Measurements from ENCODE around the gene AQR.

AQR gene

DNA sequence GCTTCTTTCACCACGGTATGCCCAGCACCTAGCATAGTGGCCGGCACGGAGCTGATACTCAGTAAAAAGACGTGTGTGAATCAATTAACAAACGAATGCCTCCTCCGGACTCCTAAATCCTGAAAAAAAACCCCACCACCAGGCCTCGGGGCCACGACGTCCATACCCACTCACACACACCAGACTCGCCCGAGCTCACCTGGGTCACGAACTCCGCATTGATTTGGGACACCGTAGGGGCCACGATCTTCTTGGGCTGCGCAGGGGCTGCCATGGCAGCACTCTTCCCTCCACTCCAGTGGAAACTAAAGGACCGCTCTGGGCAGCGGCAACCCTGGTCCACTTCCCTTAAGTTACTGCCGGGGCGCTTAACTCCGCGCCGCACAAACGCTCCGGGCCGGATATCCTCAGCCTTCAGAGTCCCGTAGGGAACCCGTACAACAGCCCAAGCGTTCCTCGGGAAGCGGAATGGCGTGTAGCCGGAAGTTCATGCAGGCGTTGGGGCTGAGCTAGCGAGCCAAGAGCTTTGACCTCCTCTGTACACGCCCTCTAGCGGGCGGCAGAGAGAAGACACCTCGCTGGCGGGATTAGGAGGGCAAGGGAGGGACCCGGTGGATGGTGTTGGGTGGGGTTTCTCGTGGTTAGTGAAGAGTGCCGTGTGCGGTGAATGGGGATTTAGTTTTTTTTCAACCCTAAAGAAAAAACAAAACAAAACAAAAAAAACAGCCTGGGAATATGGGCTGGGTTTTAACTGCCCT is at the start of gene AQR:
Gene AQR, minus strand, starts transcription at position 403 of the 758 bp plus-strand sequence. Its CDS starts 129 bp downstream, at position 274.
- H3K4me3 ChIP-seq (ENCODE audit: low read depth, low read length) = peak within 1 kb of the TSS; percentile 83

DNA sequence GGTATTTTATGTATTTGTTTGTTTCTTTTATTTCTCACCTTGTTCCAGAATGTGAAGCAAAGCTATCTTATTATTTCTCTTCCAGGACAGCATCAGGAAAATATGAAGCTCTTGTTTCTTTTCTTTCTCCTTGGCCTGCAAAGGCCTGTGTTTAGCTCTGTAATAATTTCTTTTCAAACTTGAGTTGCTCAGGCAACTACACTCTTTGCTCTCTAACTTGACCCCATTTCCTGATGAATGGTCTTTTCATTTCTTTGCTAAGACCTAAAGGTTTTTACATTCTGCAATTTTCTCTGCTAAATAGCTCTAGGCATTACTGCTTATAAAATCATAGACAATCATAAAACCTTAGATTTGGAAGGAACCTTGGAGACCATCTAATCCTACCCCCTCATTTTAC is 44.7 kb upstream of the AQR start:
- H3K4me3 ChIP-seq (ENCODE audit: low read depth, low read length) = no peak overlapping the region

GRCh38 chr15:35013370-35013769 is 43.8 kb upstream of the AQR start:
- H3K4me3 ChIP-seq (ENCODE audit: low read depth, low read length) = no peak overlapping the region

- no peak overlapping the region for H3K4me3 ChIP-seq (ENCODE audit: low read depth, low read length)
Measured at GRCh38 chr15:35007397-35007796, 37.9 kb upstream of the AQR start.

GRCh38 chr15:35005933-35006332 is 36.4 kb upstream of the AQR start:
- H3K4me3 ChIP-seq (ENCODE audit: low read depth, low read length) = no peak overlapping the region

DNA sequence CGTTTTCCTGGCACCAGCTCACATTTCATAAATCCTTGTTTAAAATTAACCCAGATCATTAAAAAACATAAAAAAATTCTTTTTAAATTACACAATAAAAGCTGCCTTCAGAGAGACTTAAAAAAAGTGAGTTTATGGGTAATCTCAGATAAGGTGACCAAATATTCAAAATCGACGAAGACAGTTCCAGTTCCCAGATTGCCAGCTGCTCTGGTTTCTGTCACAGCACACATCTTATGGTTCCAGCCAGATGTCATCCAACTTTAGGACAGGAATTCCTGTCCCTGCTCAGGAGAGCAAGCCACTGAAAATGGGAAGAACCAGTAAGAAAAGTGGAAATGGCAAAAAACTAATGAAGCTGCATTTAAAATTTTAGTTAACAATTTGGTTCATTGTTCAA is 34.4 kb upstream of the AQR start:
- H3K4me3 ChIP-seq (ENCODE audit: low read depth, low read length) = no peak overlapping the region

DNA sequence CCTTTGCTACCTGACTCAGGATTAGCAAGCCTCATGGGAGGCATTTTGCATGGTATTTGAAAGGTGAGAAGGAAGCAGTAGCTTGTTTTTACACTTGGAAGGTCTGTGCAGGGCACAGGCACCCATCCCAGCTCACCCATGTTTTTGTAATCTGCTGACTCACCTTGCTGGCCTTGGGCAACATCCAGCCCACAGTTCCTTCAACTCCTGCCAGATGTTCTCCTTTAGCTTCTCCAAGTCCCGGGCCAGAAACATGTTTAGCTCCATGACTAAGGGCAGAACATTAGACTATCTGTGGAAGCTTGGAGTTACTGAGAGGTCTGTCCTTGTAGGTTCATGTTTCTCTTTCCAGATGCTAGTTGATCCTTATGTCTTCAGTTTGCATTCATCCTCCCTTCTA is 31.0 kb upstream of the AQR start:
- no peak overlapping the region for H3K4me3 ChIP-seq (ENCODE audit: low read depth, low read length)

DNA sequence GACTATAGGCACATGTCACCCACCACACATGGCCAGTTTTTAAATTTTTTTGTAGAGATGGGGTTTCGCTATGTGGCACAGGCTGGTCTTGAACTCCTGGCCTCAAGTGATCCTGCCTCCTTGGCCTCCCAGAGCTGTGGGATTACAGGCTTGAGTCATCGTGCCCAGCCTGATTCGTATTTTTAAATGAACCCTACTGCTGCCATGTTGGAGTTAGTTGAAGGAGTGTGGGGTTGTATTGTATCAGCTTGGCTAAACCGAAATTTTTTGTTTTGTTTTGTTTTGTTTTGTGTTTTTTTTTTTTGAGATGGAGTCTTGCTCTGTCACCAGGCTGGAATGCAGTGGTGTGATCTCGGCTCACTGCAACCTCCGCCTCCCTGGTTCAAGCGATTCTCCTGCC is 30.4 kb upstream of the AQR start:
- no peak overlapping the region for H3K4me3 ChIP-seq (ENCODE audit: low read depth, low read length)

DNA sequence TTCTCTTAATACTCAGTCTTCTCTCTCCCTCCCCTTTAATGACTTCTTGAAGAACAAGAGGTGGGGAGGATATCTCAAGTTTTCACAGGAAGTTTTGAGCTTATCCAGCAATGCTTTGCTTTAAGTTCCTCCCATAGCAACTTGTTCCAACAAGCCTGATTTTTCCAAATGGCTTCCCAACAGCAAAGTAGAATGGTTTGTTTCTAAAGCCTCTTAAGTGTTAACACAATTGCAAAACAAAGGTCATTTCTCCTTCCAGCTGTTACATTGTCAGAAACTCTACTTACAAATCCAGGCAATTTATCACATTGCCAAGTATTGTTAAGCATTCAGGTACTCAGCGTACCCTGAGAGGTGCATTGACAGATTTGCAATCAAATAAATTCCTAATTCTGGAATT is 25.4 kb upstream of the AQR start:
- H3K4me3 ChIP-seq (ENCODE audit: low read depth, low read length) = no peak overlapping the region

DNA sequence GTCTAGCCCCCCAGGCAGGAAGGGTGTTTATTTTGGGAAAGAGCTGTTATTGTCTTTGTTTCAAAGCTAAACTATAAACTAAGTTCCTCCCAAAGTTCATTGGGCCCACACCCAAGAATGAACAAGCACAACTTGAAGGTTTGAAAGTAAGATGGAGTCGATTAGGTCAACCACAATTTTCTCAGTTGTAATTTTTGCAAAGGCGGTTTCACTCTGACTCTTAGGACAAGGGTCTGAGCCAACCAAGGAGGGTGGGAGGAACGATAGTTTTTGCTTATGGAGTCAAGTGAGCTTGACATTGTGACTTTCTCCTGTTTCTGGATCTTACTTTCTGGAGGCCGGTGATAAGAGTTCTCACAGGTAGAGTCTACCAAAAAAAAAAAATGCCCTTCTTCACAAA is 24.3 kb upstream of the AQR start:
- H3K4me3 ChIP-seq (ENCODE audit: low read depth, low read length) = no peak overlapping the region

- no peak overlapping the region for H3K4me3 ChIP-seq (ENCODE audit: low read depth, low read length)
Measured at GRCh38 chr15:34993412-34993811, 23.9 kb upstream of the AQR start.

DNA sequence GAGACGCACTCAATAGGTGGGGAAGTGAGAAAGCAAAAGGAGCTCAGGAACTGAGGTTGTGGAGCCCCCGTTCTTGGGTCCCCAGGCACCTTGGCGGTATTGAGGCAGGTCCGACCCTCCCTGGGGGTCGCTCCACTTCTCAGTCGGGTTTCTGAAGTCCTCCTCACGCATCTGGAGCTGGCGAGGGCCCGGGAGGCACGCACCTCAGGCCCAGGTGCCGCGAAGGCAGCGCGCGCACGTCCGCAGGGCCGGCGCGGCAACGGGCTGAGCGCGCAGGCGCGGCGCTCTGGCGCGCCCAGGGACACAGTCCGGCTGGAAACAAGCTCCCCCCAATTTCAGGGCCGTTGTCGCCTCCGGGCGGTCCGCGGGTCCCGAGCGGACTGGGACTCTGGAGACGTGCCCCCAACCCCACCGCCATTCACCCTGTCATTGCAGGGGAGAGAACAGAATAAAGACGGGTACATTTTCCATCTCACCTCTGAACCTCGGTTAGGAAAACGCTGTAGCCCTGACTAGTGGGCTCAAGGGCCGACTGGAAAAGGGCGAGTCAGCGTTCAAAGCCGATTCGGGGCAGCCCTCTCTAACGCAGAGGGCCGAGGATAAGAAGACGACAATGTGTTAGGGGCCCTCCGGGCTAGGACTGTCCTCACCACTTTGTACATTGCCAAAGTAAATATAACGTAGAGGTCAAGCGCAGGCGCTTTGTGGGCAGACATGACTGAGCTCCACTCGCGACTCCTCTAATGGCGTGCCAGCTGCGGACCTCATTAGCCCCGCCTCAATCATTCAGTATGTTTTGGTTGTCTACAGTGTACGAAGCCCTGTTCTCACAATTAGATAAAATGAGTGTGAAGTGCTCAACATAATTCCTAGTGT is 18.7 kb upstream of the AQR start, which contains the start of gene ZNF770:
Gene ZNF770, minus strand, starts transcription at position 261 of the 876 bp plus-strand sequence. CDS start 4,853 bp downstream, outside the sequence.
- H3K4me3 ChIP-seq (ENCODE audit: low read depth, low read length) = peak within 1 kb of the TSS; percentile 99

DNA sequence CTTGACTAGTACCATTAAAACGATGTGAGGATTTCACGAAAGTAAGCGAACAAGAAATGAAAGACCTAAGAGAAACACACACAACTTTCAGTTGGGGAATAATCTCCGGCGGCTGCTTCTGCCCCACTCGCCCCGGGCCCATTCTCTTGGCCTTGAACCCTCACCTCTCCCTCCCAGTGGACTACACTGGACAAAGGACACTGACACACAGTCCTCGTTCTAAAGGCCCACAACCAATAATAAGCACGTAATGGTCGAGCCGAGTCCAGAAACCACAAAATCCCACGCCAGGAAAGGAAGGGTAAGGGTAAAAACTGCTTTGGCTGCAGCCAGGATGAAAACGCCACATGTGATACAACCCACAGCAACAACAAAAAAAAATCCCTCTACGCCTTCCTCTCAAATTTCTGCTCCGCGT is 18.1 kb upstream of the AQR start:
- H3K4me3 ChIP-seq (ENCODE audit: low read depth, low read length) = peak overlapping the region; percentile 99

GRCh38 chr15:34986771-34987480 is 17.4 kb upstream of the AQR start:
- peak overlapping the region; percentile 99 for H3K4me3 ChIP-seq (ENCODE audit: low read depth, low read length)

GRCh38 chr15:34986326-34986725 is 16.8 kb upstream of the AQR start:
- peak overlapping the region; percentile 99 for H3K4me3 ChIP-seq (ENCODE audit: low read depth, low read length)

GRCh38 chr15:34984889-34985630 is 15.5 kb upstream of the AQR start:
- H3K4me3 ChIP-seq (ENCODE audit: low read depth, low read length) = no peak overlapping the region

DNA sequence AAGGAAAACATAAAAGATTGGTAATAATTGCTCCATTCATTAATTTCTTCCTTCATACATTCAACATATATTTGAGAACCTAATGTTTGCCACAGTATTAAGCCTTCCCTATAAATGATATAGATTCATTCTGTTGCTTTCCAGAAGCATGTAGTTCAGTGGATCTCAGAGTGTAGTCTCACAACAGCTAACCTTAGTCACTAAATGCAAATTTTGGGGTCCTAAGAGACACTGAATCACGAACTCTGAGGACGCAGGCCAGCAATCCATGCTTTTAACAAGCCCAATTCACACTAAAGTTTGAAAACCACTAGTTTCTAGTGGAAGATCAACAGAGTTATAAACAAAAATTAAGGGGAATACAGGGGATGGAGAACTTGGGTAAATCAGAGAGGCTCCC is 7.2 kb upstream of the AQR start:
- H3K4me3 ChIP-seq (ENCODE audit: low read depth, low read length) = no peak overlapping the region

DNA sequence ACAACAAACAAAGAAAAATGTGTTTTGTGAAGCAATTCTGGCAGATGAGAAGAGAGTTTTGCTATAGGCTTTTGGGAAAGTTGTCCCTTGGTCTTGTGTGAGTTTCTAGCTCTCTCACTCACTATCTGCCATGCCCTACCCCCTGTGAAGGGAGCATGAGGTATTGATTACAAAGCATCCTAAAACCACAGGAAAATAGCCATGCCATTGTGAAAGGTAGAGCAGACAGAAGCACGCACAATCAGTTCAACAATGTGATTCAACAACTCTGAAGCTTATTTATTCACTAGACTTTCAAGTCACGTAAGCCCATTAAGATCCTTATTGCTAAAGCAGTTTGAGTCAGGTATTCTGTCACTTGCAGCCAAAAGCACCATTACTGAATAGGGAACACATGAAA is 6.5 kb upstream of the AQR start:
- no peak overlapping the region for H3K4me3 ChIP-seq (ENCODE audit: low read depth, low read length)

- no peak overlapping the region for H3K4me3 ChIP-seq (ENCODE audit: low read depth, low read length)
Measured at GRCh38 chr15:34973512-34973911, 4.0 kb upstream of the AQR start.

DNA sequence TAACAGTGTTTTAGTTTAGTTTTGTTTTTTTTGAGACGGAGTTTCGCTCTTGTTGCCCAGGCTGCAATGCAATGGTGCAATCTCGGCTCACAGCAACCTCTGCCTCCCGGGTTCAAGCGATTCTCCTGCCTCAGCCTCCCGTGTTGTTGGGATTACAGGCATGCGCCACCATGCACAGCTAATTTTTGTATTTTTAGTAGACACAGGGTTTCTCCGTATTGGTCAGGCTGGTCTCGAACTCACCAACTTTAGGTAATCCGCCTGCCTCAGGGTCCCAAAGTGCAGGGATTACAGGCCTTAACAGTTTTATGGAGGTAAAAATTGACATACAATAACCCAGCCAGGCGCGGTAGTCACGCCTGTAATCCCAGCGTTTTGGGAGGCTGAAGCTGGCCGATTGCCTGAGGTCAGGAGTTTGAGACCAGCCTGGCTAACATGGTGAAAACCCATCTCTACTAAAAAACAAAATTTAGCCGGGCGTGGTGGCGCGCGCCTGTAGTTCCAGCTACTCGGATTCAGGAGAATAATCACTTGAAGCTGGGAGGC is 629 bp upstream of the AQR start:
- peak overlapping the region; percentile 83 for H3K4me3 ChIP-seq (ENCODE audit: low read depth, low read length)

All from iPS-11a (cell line).